ENCODE results near the gene MNAT1. TPM values are rescaled to one million over a fixed set of nuclear protein-coding genes. Genes with fewer than 3 reads are reported as not detected.
"Not testable (repeated sequence)": the region's sequence is repeated elsewhere in the genome, so short reads cannot be mapped to it uniquely, and the experiment has no call there.

MNAT1 gene
- total and polyA plus RNA-seq, 10 donors, result 11.9 to 34.3 (median 22.0) TPM

DNA sequence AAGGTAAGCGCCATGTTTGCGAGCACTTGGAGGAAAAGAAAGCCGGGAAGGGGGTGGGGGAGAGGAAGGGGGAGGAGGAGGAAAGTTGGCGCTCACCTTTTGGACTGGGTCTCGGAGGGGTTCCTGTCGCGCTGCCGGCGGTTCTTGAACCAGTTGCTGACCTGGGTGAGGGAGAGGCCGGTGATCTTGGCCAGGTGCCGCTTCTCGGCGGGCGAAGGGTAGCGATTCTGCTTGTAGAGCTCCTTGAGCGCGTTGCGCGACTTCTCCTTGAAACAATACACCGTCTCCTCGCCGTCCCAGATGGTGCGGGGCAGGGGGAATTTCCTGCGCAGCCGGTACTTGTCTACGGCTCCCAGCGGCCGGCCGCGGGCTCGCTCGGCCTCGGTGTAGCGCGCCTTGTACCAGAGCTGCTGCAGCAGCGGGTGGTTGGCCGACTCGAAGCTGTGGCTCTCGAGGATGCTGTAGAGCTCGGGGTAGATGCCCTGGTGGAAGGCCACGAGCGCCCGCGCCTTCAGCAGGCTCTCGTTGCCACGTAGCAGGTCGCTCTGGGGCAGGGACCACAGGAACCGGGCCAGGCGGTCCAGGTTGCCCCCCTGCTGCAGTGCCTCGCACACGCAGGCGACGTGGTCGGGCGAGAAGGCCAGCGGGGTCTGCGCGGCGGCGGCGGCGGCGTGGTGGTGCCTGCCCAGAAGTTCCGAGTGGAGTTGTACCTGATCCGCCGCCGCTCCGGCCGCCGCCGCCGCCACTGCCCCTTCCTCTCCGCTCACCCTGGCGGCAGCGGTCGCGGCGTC is 11.2 kb upstream of the MNAT1 start:
- intact Hi-C loops (cut with DNase I; ENCODE audit: low total_unique reads), result no loop called here
- peaks cover 4 to 100% (median 79%) of the 10 kb centered on the region in 7 donors for H3K27me3 ChIP-seq (replicated peaks in 1 of 7)
- TF ChIP-seq, protein P1, sequence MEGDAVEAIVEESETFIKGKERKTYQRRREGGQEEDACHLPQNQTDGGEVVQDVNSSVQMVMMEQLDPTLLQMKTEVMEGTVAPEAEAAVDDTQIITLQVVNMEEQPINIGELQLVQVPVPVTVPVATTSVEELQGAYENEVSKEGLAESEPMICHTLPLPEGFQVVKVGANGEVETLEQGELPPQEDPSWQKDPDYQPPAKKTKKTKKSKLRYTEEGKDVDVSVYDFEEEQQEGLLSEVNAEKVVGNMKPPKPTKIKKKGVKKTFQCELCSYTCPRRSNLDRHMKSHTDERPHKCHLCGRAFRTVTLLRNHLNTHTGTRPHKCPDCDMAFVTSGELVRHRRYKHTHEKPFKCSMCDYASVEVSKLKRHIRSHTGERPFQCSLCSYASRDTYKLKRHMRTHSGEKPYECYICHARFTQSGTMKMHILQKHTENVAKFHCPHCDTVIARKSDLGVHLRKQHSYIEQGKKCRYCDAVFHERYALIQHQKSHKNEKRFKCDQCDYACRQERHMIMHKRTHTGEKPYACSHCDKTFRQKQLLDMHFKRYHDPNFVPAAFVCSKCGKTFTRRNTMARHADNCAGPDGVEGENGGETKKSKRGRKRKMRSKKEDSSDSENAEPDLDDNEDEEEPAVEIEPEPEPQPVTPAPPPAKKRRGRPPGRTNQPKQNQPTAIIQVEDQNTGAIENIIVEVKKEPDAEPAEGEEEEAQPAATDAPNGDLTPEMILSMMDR (IDR thresholded peaks at IDR 0.05 in 8 of 11, conservative IDR thresholded peaks at IDR 0.05 in 3 of 11), result no peak
- no peak for TF ChIP-seq POLR2A (IDR thresholded peaks at IDR 0.05)
- H3K9me3 ChIP-seq, result no peaks in the 10 kb centered on the region
- H3K27ac ChIP-seq, result no peak overlapping the region
- 0 to 1% (median 1%) methylated on average over 39 to 78 of the region's 78 CpGs for WGBS, 5 donors
- DNase-seq, result peak; percentile 80
- peaks cover 13 to 38% (median 35%) of the 10 kb centered on the region in 6 donors for H3K4me1 ChIP-seq
- peak overlapping the region; percentile 45 to 80 (median 62) for H3K4me3 ChIP-seq
- H3K36me3 ChIP-seq, result no peaks in the 10 kb centered on the region

DNA sequence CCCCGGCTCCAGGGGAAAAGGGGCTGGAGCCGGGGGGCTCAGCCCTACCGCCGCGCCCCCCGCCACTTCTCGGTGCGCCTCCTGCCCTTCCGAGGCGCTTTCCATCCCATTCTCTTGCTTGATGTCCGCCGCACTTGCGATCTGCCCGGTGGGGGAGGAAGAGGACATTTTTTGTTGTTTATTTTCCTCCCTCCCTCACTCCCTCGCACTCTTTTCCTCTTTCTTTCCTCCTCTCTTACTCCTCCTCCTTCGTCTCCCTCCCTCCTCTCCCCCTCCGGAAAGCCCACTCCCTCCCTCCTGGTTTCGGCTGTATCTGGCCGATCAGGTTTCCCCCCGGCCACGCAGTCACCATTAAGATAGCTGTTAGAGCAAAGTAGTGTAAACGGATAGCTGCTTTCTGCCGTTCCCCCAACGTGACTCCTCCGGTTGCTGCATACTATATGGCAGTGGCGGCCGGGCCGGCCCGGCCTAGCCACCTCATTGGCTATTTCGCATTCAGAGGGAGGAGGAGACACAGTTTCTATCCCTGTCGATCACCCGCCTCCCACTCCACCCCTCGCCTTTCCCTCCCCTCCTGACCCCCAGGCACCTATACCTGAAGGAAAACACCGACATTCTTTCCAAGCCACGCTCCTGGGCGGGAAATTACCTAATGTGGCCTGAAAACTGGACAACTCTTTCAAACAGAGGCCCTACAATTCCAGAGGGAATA is 10.5 kb upstream of the MNAT1 start, which contains the start of gene SIX4:
Gene SIX4 (minus strand): TSS at position 445 of the 712 bp plus-strand sequence. CDS start 277 bp downstream, at position 168.
- Histone ChIP-seq H3K4me1 (peaks cover 13 to 38% (median 35%) of the 10 kb centered on the region in 6 donors), H3K4me3 (peak within 1 kb of the TSS; percentile 45 to 80 (median 62)), H3K36me3 (no peaks in the 10 kb centered on the region), H3K9me3 (no peaks in the 10 kb centered on the region), H3K27ac (no peak within 1 kb of the TSS), H3K27me3 (replicated peaks in 1 of 7) (peaks cover 4 to 100% (median 82%) of the 10 kb centered on the region in 7 donors)
- 4 to 7% (median 5%) methylated on average over 33 to 36 of the region's 36 CpGs for WGBS, 5 donors
- no peak for DNase-seq
- TF ChIP-seq POLR2A (IDR thresholded peaks at IDR 0.05) (no peak), POLR2AphosphoS5 (IDR thresholded peaks at IDR 0.05) (peak in 1 of 3 donors; percentile 41)
- TF ChIP-seq, protein P1 (IDR thresholded peaks at IDR 0.05 in 8 of 11, conservative IDR thresholded peaks at IDR 0.05 in 3 of 11), result no peak
- intact Hi-C loops (cut with DNase I; ENCODE audit: low total_unique reads), result no loop called here

DNA sequence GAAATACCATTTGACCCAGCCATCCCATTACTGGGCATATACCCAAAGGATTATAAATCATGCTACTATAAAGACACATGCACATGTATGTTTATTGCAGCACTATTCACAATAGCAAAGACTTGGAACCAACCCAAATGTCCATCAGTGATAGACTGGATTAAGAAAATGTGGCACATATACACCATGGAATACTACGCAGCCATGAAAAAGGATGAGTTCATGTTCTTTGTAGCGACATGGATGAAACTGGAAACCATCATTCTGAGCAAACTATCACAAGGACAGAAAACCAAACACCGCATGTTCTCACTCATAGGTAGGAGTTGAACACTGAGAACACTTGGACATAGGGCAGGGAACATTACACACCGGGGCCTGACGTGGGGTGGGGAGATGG is 3.3 kb upstream of the MNAT1 start:
- peaks cover 10 to 21% (median 17%) of the 10 kb centered on the region in 6 donors for H3K4me1 ChIP-seq
- DNase-seq; H3K27ac ChIP-seq; H3K36me3 ChIP-seq; intact Hi-C loops (cut with DNase I; ENCODE audit: low total_unique reads); H3K4me3 ChIP-seq; H3K9me3 ChIP-seq: not testable (repeated sequence)
- H3K27me3 ChIP-seq (replicated peaks in 1 of 7), result peaks cover 0 to 61% (median 19%) of the 10 kb centered on the region in 7 donors
- WGBS, 5 donors, result 90 to 98% (median 94%) methylated on average over 5 of the region's 5 CpGs

DNA sequence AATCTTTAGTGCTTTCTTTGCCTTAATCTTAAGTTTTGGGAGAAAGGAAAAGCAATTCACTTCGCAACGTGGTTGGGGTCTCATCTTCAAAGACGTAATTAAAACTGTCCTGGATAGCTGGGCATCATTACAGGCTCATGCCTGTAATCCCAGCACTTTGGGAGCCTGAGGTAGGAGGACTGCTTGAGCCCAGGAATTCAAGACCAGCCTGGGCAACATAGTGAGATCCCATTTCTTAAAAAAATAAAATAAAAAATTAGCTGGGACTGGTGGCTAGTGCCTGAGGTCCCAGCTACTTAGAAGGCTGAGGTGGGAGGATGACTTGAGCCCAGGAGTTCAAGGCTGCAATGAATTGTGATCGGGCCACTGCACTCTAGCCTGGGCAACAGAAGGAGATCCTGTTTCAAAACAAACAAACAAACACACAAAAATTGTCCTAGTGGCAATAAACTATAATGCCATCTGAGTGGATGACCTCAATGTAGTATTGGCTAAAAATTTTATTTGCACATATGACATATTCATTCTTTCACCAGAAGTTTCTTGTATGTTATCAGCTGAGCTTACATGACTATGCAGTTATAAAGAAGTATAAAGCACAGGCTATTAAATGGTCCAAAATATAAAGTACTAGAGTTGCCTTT is 1.6 kb upstream of the MNAT1 start:
- no peak overlapping the region for H3K27ac ChIP-seq
- no peak for DNase-seq
- no peaks in the 10 kb centered on the region for H3K36me3 ChIP-seq
- peaks cover 0 to 44% (median 6%) of the 10 kb centered on the region in 7 donors for H3K27me3 ChIP-seq (replicated peaks in 1 of 7)
- TF ChIP-seq, protein P1 (IDR thresholded peaks at IDR 0.05 in 8 of 11, conservative IDR thresholded peaks at IDR 0.05 in 3 of 11), result no peak
- TF ChIP-seq POLR2A (IDR thresholded peaks at IDR 0.05) (no peak), POLR2AphosphoS5 (IDR thresholded peaks at IDR 0.05) (no peak)
- intact Hi-C loops (cut with DNase I; ENCODE audit: low total_unique reads), result no loop called here
- no peak overlapping the region for H3K4me3 ChIP-seq
- H3K4me1 ChIP-seq, result peaks cover 16 to 35% (median 25%) of the 10 kb centered on the region in 6 donors
- peaks cover 0 to 7% (median 0%) of the 10 kb centered on the region in 8 donors for H3K9me3 ChIP-seq
- 75 to 78% (median 77%) methylated on average over 4 of the region's 4 CpGs for WGBS, 5 donors

All from spleen (tissue), 11 donors.